Astrocyte of the spinal cord (primary cell): ENCODE measurements around the gene OR52I2.

ENCODE experiments used
- DNase-seq: peaks from one replicate; pipeline ENCODE4 v3.0.0; 2011; ENCODE audit warnings: low read depth, low spot score
- H3K4me3 ChIP-seq: 2 replicates; pipeline ENCODE4 v1.5.1; 2011; ENCODE audit warnings: low read depth, mild to moderate bottlenecking, low read length, moderate library complexity
- CTCF ChIP-seq: IDR thresholded peaks from 2 replicates; pipeline ENCODE4 v1.5.1; 2012; ENCODE audit warnings: low read depth, mild to moderate bottlenecking, low read length, inconsistent platforms
- in situ Hi-C: cut with HindIII; loops from 2 replicates; pipeline ENCODE4 v1.10.0; 2017; ENCODE audit warnings: low sequenced_read_pairs

The OR52I2 gene

GRCh38 chr11:4641501-4641900 is 60.0 kb downstream of the OR52I2 start:
- no peak for TF ChIP-seq CTCF
- DNase-seq = no peak
- in situ Hi-C loops = no loop called here
- H3K4me3 ChIP-seq = no peak overlapping the region

- no peak for DNase-seq
- no peak for TF ChIP-seq CTCF
- H3K4me3 ChIP-seq = no peak overlapping the region
- in situ Hi-C loops = no loop called here
Observed at GRCh38 chr11:4642043-4642442, 60.5 kb downstream of the OR52I2 start.
